CD4-positive, alpha-beta memory T cell (primary cell): ENCODE measurements around the gene LIN7C. TPM values are rescaled to one million over a fixed set of nuclear protein-coding genes. Genes with fewer than 3 reads are reported as not detected.
A peak's percentile ranks its signal among the peaks of the same experiment; 100 is the strongest.

Experiments
- CTCF ChIA-PET: fragments of 350-600 bp; sonication (Branson Sonifier 250); formaldehyde crosslinking; loops from one replicate; lab custom pipeline; 2021; ENCODE audit warnings: inconsistent platforms; ENCODE audit not compliant: partially characterized antibody; lab: Charles Lee
- POLR2A ChIA-PET: fragments of 350-600 bp; sonication (Branson Sonifier 250); formaldehyde crosslinking; loops from one replicate; lab custom pipeline; 2021; ENCODE audit not compliant: partially characterized antibody; lab: Charles Lee
- DNase-seq, 5 donors: peaks; one replicate each; pipeline versions ENCODE4 v3.0.0 to v3.0.0-alpha.2; 2020 to 2022; ENCODE audit warnings: mixed read lengths in 1 of 5
- H3K27ac ChIP-seq: one replicate; pipeline ENCODE4 v1.7.0; 2013; ENCODE audit warnings: low read depth, low read length
- H3K27me3 ChIP-seq: 2 replicates; pipeline ENCODE4 v1.7.0; 2013; ENCODE audit warnings: mild to moderate bottlenecking, low read length, moderate library complexity; ENCODE audit not compliant: insufficient read depth
- H3K36me3 ChIP-seq: 2 replicates; pipeline ENCODE4 v1.7.0; 2013; ENCODE audit warnings: mild to moderate bottlenecking, low read length, moderate library complexity; ENCODE audit not compliant: insufficient read depth
- H3K4me1 ChIP-seq: 2 replicates; pipeline ENCODE4 v1.7.0; 2013; ENCODE audit warnings: mild to moderate bottlenecking, low read length, moderate library complexity; ENCODE audit not compliant: insufficient read depth
- H3K4me3 ChIP-seq, 2 donors: one replicate each; pipeline ENCODE4 v1.7.0; 2013; ENCODE audit warnings: low read length in 2 of 2, mild to moderate bottlenecking in 1 of 2
- H3K9me3 ChIP-seq, 2 donors: one replicate each; pipeline ENCODE4 v1.7.0; 2013; ENCODE audit warnings: low read length in 2 of 2, control low read depth in 1 of 2; ENCODE audit not compliant: control insufficient read depth in 1 of 2
- H3K27ac Mint-ChIP-seq, 7 donors: one replicate each; pipeline ENCODE4 v1.8.0; 2020 to 2021; ENCODE audit warnings: mixed read lengths in 7 of 7, mild to moderate bottlenecking in 6 of 7, inconsistent platforms in 3 of 7, moderate library complexity in 3 of 7
- H3K27me3 Mint-ChIP-seq, 2 donors: one replicate each; pipeline ENCODE4 v1.8.0; 2020 to 2021; ENCODE audit warnings: mixed read lengths in 2 of 2
- H3K36me3 Mint-ChIP-seq, 2 donors: one replicate each; pipeline ENCODE4 v1.8.0; 2020 to 2021; ENCODE audit warnings: mixed read lengths in 2 of 2, inconsistent platforms in 1 of 2, mild to moderate bottlenecking in 1 of 2
- H3K4me1 Mint-ChIP-seq, 4 donors: one replicate each; pipeline ENCODE4 v1.8.0; 2020 to 2021; ENCODE audit warnings: mixed read lengths in 4 of 4, mild to moderate bottlenecking in 1 of 4
- H3K4me3 Mint-ChIP-seq, 8 donors: one replicate each; pipeline ENCODE4 v1.8.0; 2020 to 2021; ENCODE audit warnings: mixed read lengths in 8 of 8, mild to moderate bottlenecking in 7 of 8, moderate library complexity in 6 of 8, inconsistent platforms in 3 of 8
- H3K9me3 Mint-ChIP-seq, 8 donors: one replicate each; pipeline ENCODE4 v1.8.0; 2020 to 2021; ENCODE audit warnings: mixed read lengths in 8 of 8, mild to moderate bottlenecking in 5 of 8, inconsistent platforms in 3 of 8, moderate library complexity in 1 of 8
- intact Hi-C: fragments of 100-400 bp; cut with micrococcal nuclease; formaldehyde crosslinking; loops from one replicate; pipeline ENCODE4 v1.15.1; 2023
- polyA plus RNA-seq, 2 donors: library from polyadenylated mRNA; unstranded; fragments of 300-500 nt; fragmentation: Illumina TruSeq; gene quantifications; one replicate each; pipeline ENCODE4 v1.2.3, GENCODE V29; 2021
- total RNA-seq, 2 experiments: library from RNA; stranded (reverse); gene quantifications; one replicate each; pipeline ENCODE4 v1.2.3, GENCODE V29; 2021

The LIN7C gene
- total and polyA plus RNA-seq, 4 experiments from 2014 or later = 16.4 to 31.8 (median 24.3) TPM

GRCh38 chr11:27512238-27512637 lies 5.7 kb upstream of the LIN7C start:
- no peak overlapping the region for H3K27ac ChIP-seq
- peaks cover 7 to 16% (median 12%) of the 10 kb centered on the region in 4 donors for H3K4me1 Mint-ChIP-seq
- no peak overlapping the region for H3K4me3 Mint-ChIP-seq
- no peaks in the 10 kb centered on the region for H3K27me3 ChIP-seq
- H3K27me3 Mint-ChIP-seq = no peaks in the 10 kb centered on the region
- no peak overlapping the region for H3K27ac Mint-ChIP-seq
- peaks cover 0 to 5% (median 0%) of the 10 kb centered on the region in 8 donors for H3K9me3 Mint-ChIP-seq
- H3K36me3 Mint-ChIP-seq = peaks cover 0 to 3% of the 10 kb centered on the region in 2 donors
- ChIA-PET POLR2A (no interaction called here), CTCF (no interaction called here)
- no peaks in the 10 kb centered on the region for H3K36me3 ChIP-seq
- intact Hi-C loops = no loop called here
- H3K4me3 ChIP-seq = no peak overlapping the region
- no peak for DNase-seq
- peaks cover 10% of the 10 kb centered on the region for H3K4me1 ChIP-seq
- no peaks in the 10 kb centered on the region for H3K9me3 ChIP-seq

- CTCF ChIA-PET = interaction anchor here (0.8 to 2.7 kb wide), 2 partner anchors 11 to 24 kb away, joined by 5 to 8 read pairs; no protein-coding TSS in a partner anchor
- Mint-ChIP-seq H3K36me3 (peaks cover 3 to 8% of the 10 kb centered on the region in 2 donors), H3K27me3 (no peaks in the 10 kb centered on the region), H3K9me3 (peaks cover 0 to 5% (median 0%) of the 10 kb centered on the region in 8 donors), H3K4me1 (peaks cover 18 to 40% (median 25%) of the 10 kb centered on the region in 4 donors), H3K27ac (no peak overlapping the region), H3K4me3 (no peak overlapping the region)
- POLR2A ChIA-PET = no interaction called here
- intact Hi-C loops = no loop called here
- Histone ChIP-seq H3K27ac (no peak overlapping the region), H3K4me3 (no peak overlapping the region), H3K9me3 (no peaks in the 10 kb centered on the region), H3K36me3 (no peaks in the 10 kb centered on the region), H3K4me1 (peaks cover 25% of the 10 kb centered on the region), H3K27me3 (no peaks in the 10 kb centered on the region)
- no peak for DNase-seq
Observed at GRCh38 chr11:27509908-27510307, 3.3 kb upstream of the LIN7C start.

- CTCF ChIA-PET = interaction anchor here (1.6 to 2.1 kb wide), 2 partner anchors 9 to 22 kb away, joined by 7 to 10 read pairs; no protein-coding TSS in a partner anchor
- POLR2A ChIA-PET = interaction anchor here (1.0 to 2.2 kb wide), 2 partner anchors 11 to 145 kb away, joined by 4 to 13 read pairs; partner anchors contain the start of gene CCDC34
- DNase-seq = no peak
- peaks cover 3 to 14% of the 10 kb centered on the region in 2 donors for H3K36me3 Mint-ChIP-seq
- peaks cover 27 to 53% (median 38%) of the 10 kb centered on the region in 4 donors for H3K4me1 Mint-ChIP-seq
- H3K27ac Mint-ChIP-seq = peak overlapping the region; percentile 95 to 100 (median 100)
- peaks cover 38% of the 10 kb centered on the region for H3K4me1 ChIP-seq
- H3K27me3 ChIP-seq = no peaks in the 10 kb centered on the region
- no peak overlapping the region for H3K4me3 ChIP-seq
- no peaks in the 10 kb centered on the region for H3K36me3 ChIP-seq
- H3K9me3 Mint-ChIP-seq = no peaks in the 10 kb centered on the region
- H3K27me3 Mint-ChIP-seq = no peaks in the 10 kb centered on the region
- intact Hi-C loops = no loop called here
- peak overlapping the region; percentile 99 to 100 (median 100) for H3K4me3 Mint-ChIP-seq
- H3K9me3 ChIP-seq = no peaks in the 10 kb centered on the region
- H3K27ac ChIP-seq = no peak overlapping the region
Observed at GRCh38 chr11:27507557-27508322, 1.2 kb upstream of the LIN7C start.

GRCh38 chr11:27505781-27506180 lies 788 bp downstream of the LIN7C start:
- Histone ChIP-seq H3K36me3 (peaks cover 2% of the 10 kb centered on the region), H3K27me3 (no peaks in the 10 kb centered on the region), H3K4me1 (peaks cover 49% of the 10 kb centered on the region), H3K9me3 (no peaks in the 10 kb centered on the region), H3K4me3 (peak overlapping the region; percentile 95 to 98), H3K27ac (peak overlapping the region; percentile 80)
- peaks cover 7 to 18% of the 10 kb centered on the region in 2 donors for H3K36me3 Mint-ChIP-seq
- POLR2A ChIA-PET = interaction anchor here (1.2 to 2.2 kb wide), 2 partner anchors 9 to 143 kb away, joined by 3 to 13 read pairs; partner anchors contain the start of gene CCDC34
- no peaks in the 10 kb centered on the region for H3K9me3 Mint-ChIP-seq
- DNase-seq = no peak
- H3K27me3 Mint-ChIP-seq = no peaks in the 10 kb centered on the region
- peak overlapping the region; percentile 99 to 100 (median 100) for H3K4me3 Mint-ChIP-seq
- peaks cover 34 to 65% (median 47%) of the 10 kb centered on the region in 4 donors for H3K4me1 Mint-ChIP-seq
- intact Hi-C loops = loop anchor here (1.0 kb wide), 4 partner anchors 7 to 603 kb away; partner anchors contain the start of genes CCDC34, KIF18A, LGR4 and METTL15
- peak overlapping the region; percentile 95 to 100 (median 100) for H3K27ac Mint-ChIP-seq
- CTCF ChIA-PET = interaction anchor here (1.6 kb wide), 1 partner anchor 20 kb away, joined by 7 read pairs; no protein-coding TSS in a partner anchor

GRCh38 chr11:27504205-27504604 lies 2.4 kb downstream of the LIN7C start:
- intact Hi-C loops = no loop called here
- H3K4me1 ChIP-seq = peaks cover 49% of the 10 kb centered on the region
- DNase-seq = no peak
- H3K27ac ChIP-seq = no peak overlapping the region
- ChIA-PET CTCF (no interaction called here), POLR2A (no interaction called here)
- H3K4me3 ChIP-seq = no peak overlapping the region
- H3K27me3 ChIP-seq = no peaks in the 10 kb centered on the region
- Mint-ChIP-seq H3K4me1 (peaks cover 34 to 67% (median 49%) of the 10 kb centered on the region in 4 donors), H3K9me3 (no peaks in the 10 kb centered on the region), H3K27me3 (no peaks in the 10 kb centered on the region), H3K27ac (peak overlapping the region in 2 of 7 donors; percentile 57 to 95), H3K4me3 (peak overlapping the region in 3 of 8 donors; percentile 47 to 100 (median 99)), H3K36me3 (peaks cover 6 to 32% of the 10 kb centered on the region in 2 donors)
- H3K9me3 ChIP-seq = no peaks in the 10 kb centered on the region
- H3K36me3 ChIP-seq = peaks cover 10% of the 10 kb centered on the region

GRCh38 chr11:27501100-27501499 lies 5.5 kb downstream of the LIN7C start:
- H3K27me3 Mint-ChIP-seq = no peaks in the 10 kb centered on the region
- no peak overlapping the region for H3K27ac Mint-ChIP-seq
- no peak for DNase-seq
- H3K36me3 Mint-ChIP-seq = peaks cover 10 to 37% of the 10 kb centered on the region in 2 donors
- CTCF ChIA-PET = interaction anchor here (8.5 kb wide), 1 partner anchor 16 kb away, joined by 116 read pairs; no protein-coding TSS in a partner anchor
- peaks cover 49% of the 10 kb centered on the region for H3K4me1 ChIP-seq
- H3K9me3 Mint-ChIP-seq = no peaks in the 10 kb centered on the region
- H3K36me3 ChIP-seq = peaks cover 14% of the 10 kb centered on the region
- peaks cover 26 to 54% (median 37%) of the 10 kb centered on the region in 4 donors for H3K4me1 Mint-ChIP-seq
- POLR2A ChIA-PET = interaction anchor here (1.4 kb wide), 1 partner anchor 15 kb away, joined by 3 read pairs; no protein-coding TSS in a partner anchor
- no peak overlapping the region for H3K4me3 ChIP-seq
- no peaks in the 10 kb centered on the region for H3K27me3 ChIP-seq
- no peak overlapping the region for H3K4me3 Mint-ChIP-seq
- no peak overlapping the region for H3K27ac ChIP-seq
- intact Hi-C loops = no loop called here
- no peaks in the 10 kb centered on the region for H3K9me3 ChIP-seq

- peaks cover 26% of the 10 kb centered on the region for H3K4me1 ChIP-seq
- no peak overlapping the region for H3K4me3 ChIP-seq
- CTCF ChIA-PET = interaction anchor here (1.2 to 8.5 kb wide), 5 partner anchors 9 to 314 kb away, joined by 3 to 116 read pairs (median 10); partner anchors contain the start of genes LGR4 and LIN7C
- Mint-ChIP-seq H3K27ac (no peak overlapping the region), H3K27me3 (no peaks in the 10 kb centered on the region), H3K9me3 (no peaks in the 10 kb centered on the region), H3K4me3 (no peak overlapping the region), H3K36me3 (peaks cover 10 to 42% of the 10 kb centered on the region in 2 donors), H3K4me1 (peaks cover 12 to 32% (median 17%) of the 10 kb centered on the region in 4 donors)
- H3K36me3 ChIP-seq = peaks cover 19% of the 10 kb centered on the region
- intact Hi-C loops = loop anchor here (1.0 kb wide), 1 partner anchor 8 kb away; the partner anchor contains the start of gene LIN7C
- no peak overlapping the region for H3K27ac ChIP-seq
- no peaks in the 10 kb centered on the region for H3K9me3 ChIP-seq
- no peak for DNase-seq
- no peaks in the 10 kb centered on the region for H3K27me3 ChIP-seq
- POLR2A ChIA-PET = interaction anchor here (2.4 kb wide), 1 partner anchor 9 kb away, joined by 13 read pairs; the partner anchor contains the start of gene LIN7C
Observed at GRCh38 chr11:27497911-27498310, 8.7 kb downstream of the LIN7C start.
